ENCODE measurements around the gene UNC13C.

DNA sequence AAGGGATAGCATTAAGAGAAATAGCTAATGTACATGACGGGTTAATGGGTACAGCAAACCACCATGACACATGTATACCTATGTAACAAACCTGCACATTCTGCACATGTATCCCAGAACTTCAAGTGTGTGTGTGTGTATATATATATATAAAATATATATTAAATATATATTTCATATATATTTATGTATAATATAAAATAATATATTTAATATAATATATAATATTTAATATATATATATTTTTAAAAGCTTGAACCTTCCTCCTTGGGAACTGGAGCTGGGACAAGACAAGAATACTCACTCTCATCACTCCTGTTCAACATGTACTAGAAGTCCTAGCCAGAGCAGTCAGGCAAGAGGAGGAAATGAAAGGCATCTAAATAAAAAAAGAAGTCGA, 149.3 kb downstream of the UNC13C start:
- TF ChIP-seq POLR2AphosphoS5 (IDR thresholded peaks at IDR 0.05; ENCODE audit: insufficient read depth in 1 of 2, low read depth in 1 of 2) (no peak), CTCF (IDR thresholded peaks at IDR 0.05) (no peak)

Measured in vagina (tissue), 2 donors.